BE2C (cell line): ENCODE data around the gene OVCA2.

Experiments used
- DNase-seq: peaks from one replicate; pipeline ENCODE4 v3.0.0-alpha.2; 2020
- H3K27me3 ChIP-seq: fragments of 250-450 bp; sonication (Bioruptor Pico); 2 replicates; pipeline ENCODE4 v1.5.1; 2020; ENCODE audit warnings: mild to moderate bottlenecking
- H3K36me3 ChIP-seq: fragments of 250-450 bp; sonication (Bioruptor Pico); 2 replicates; pipeline ENCODE4 v1.5.1; 2020; ENCODE audit warnings: mild to moderate bottlenecking
- H3K4me1 ChIP-seq: fragments of 250-450 bp; sonication (Bioruptor Pico); 2 replicates; pipeline ENCODE4 v1.5.1; 2020
- H3K4me3 ChIP-seq: 2 replicates; pipeline ENCODE4 v1.5.1; 2011; ENCODE audit warnings: low read depth, low read length
- H3K9me3 ChIP-seq: fragments of 250-450 bp; sonication (Bioruptor Pico); 2 replicates; pipeline ENCODE4 v1.5.1; 2020
- TF ChIP-seq, protein P1 (sequence below): IDR thresholded peaks from 2 replicates; pipeline ENCODE4 v1.5.1; 2012; ENCODE audit warnings: mild to moderate bottlenecking, low read depth, low read length

Gene OVCA2

GRCh38 chr17:2003525-2003924 lies 38.3 kb upstream of the OVCA2 start:
- Histone ChIP-seq H3K4me1 (no peaks in the 10 kb centered on the region; the same call in 1 of the 2 replicates), H3K4me3 (no peak overlapping the region), H3K9me3 (no peaks in the 10 kb centered on the region), H3K36me3 (no peaks in the 10 kb centered on the region), H3K27me3 (no peaks in the 10 kb centered on the region)
- TF ChIP-seq, protein P1, sequence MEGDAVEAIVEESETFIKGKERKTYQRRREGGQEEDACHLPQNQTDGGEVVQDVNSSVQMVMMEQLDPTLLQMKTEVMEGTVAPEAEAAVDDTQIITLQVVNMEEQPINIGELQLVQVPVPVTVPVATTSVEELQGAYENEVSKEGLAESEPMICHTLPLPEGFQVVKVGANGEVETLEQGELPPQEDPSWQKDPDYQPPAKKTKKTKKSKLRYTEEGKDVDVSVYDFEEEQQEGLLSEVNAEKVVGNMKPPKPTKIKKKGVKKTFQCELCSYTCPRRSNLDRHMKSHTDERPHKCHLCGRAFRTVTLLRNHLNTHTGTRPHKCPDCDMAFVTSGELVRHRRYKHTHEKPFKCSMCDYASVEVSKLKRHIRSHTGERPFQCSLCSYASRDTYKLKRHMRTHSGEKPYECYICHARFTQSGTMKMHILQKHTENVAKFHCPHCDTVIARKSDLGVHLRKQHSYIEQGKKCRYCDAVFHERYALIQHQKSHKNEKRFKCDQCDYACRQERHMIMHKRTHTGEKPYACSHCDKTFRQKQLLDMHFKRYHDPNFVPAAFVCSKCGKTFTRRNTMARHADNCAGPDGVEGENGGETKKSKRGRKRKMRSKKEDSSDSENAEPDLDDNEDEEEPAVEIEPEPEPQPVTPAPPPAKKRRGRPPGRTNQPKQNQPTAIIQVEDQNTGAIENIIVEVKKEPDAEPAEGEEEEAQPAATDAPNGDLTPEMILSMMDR, result no peak
- DNase-seq, result no peak

GRCh38 chr17:2004435-2004952 lies 37.3 kb upstream of the OVCA2 start:
- TF ChIP-seq, protein P1, result no peak
- no peaks in the 10 kb centered on the region for H3K36me3 ChIP-seq
- H3K4me3 ChIP-seq, result no peak overlapping the region
- no peaks in the 10 kb centered on the region for H3K9me3 ChIP-seq
- no peaks in the 10 kb centered on the region for H3K27me3 ChIP-seq
- DNase-seq, result no peak
- H3K4me1 ChIP-seq, result no peaks in the 10 kb centered on the region; the same call in 1 of the 2 replicates

DNA sequence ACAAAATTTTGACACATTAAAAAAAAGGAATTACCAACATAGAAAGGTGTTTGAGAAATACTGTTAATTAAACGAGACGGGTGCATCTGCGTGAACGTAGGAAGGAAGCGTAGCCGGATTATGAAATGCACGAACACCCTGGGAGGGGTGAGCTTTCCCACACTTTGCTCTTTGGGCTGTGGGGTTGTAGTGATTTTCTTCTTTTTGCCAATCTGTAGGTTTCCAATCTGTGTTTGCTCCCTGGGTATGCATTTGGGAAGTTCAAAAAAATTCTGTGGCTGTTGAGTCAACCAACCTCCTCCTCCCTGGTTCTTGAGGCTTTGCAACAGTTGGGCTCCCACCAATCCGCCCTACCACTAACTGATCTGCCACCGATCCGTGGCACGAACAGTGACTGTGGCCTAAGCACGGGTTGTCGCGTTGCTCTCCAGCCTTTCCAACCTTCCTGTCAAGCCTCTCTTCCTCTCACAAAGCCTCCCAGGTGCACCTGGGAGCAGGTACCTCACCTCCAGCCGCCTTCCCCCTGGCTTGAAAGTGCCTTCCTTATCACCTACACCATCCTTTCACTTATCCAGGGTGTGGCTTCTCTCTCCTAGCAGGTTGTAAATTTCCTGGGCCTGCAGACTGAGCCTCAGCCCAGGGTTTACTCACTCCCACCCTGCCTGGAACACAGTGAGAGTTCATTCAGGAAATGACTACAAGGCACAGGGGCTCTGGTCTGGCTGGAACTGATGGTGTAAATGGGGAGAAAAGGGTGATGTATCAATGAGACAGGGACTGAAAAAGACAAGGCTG lies 33.3 kb upstream of the OVCA2 start:
- Histone ChIP-seq H3K9me3 (no peaks in the 10 kb centered on the region), H3K4me3 (no peak overlapping the region), H3K4me1 (no peaks in the 10 kb centered on the region), H3K36me3 (no peaks in the 10 kb centered on the region), H3K27me3 (no peaks in the 10 kb centered on the region)
- TF ChIP-seq, protein P1, result no peak
- no peak for DNase-seq

DNA sequence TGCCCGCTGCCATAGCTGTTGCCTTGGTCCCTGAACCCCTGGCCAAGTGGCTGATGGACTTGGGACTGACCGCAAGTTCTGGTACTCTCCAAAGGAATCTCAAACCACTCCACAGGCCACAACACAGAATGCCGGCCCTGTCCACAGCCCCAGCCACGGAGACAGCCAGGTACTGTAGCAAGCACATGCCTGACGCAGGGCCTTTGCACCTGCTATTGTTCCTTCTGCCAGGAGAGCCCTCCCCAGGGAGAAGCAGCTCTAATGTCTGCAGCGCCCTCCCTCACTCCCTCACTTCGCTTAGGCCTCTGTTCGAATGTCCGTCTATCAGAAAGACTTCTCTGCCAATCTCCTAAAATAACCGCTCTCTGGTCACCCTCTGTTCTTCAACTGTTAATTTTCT lies 32.1 kb upstream of the OVCA2 start:
- Histone ChIP-seq H3K36me3 (no peaks in the 10 kb centered on the region), H3K9me3 (no peaks in the 10 kb centered on the region)
- TF ChIP-seq, protein P1, result no peak

GRCh38 chr17:2011411-2012371 lies 30.1 kb upstream of the OVCA2 start:
- no peaks in the 10 kb centered on the region for H3K4me1 ChIP-seq
- H3K27me3 ChIP-seq, result no peaks in the 10 kb centered on the region
- no peaks in the 10 kb centered on the region for H3K36me3 ChIP-seq
- TF ChIP-seq, protein P1, result no peak
- H3K4me3 ChIP-seq, result no peak overlapping the region
- H3K9me3 ChIP-seq, result no peaks in the 10 kb centered on the region
- no peak for DNase-seq

More for the DNA sequence above, 32.1 kb upstream of the OVCA2 start:
- no peaks in the 10 kb centered on the region for H3K4me1 ChIP-seq
- no peaks in the 10 kb centered on the region for H3K27me3 ChIP-seq
- H3K4me3 ChIP-seq, result no peak overlapping the region
- DNase-seq, result no peak
